Stimulated activated CD4-positive, alpha-beta T cell treated with anti-CD3 and anti-CD28 coated beads, TNF-alpha, amount 100 ng/mL, for 4 hours (primary cell): ENCODE results near the gene MYBPH.
A peak's percentile ranks its signal among the peaks of the same experiment; 100 is the strongest.

Experiments used
- DNase-seq, 3 experiments: peaks; one replicate each; pipeline ENCODE4 v3.0.0-alpha.2; 2020; ENCODE audit warnings: low read depth in 3 of 3

MYBPH gene

DNA sequence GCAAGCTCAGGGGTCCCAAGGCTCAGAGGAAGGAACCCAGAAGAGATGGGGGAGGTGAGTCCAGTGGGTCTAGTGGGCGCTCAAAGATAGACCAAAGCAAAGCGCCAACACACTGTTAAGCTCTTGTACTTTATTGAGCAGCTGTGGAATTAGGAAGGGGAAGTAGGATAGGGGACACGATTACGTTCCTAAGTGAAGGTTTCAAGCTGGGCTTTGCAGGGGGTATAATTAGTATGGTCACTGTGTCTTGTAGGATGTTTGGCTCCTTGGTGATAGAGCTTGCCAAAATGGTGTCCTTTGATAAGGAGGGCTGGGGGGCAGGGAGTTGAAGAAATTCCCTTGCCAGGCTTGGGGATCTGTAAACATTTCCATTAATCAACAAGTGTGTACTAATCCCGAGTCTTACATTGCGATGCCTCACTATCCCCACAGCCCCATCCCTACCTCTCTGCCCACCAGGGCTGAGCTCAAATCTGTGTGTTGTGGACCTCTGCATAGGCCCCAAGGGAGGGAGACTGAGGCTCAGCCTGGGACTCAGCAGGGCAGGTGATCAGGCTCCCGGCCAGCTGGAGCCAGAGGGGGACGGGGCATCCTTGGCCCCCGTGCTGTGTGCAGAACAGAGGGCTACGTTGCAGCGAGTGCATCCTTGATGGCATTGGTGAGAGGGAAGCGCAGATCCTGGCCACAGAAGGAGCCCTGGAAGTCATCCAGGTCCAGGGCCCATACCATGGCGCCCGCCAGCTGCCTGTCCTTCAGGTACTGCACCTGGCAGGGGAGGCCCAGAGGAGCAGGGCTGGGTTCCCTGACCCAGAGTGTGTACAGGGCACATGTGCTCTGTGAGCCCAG, 3.4 kb upstream of the MYBPH start:
- no peak for DNase-seq

DNA sequence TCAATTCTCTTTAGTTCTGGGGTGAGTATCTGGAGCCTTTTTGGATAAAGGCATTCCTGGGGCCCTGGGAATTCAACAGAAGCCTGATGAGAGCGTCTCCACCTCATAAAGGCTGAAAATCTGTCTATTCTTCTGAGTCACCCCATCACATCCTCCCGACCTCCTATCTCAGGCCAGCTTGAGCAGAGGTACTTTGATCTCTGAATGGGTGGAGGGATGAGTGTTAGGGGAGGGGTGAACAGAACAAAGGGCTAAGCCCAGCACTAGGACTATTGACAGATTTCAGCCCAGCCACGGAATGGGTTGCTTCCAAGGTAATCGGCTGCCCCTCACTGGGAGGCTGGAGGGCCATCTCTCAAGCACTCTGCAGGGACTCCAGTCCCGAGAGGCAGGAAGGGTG, 2.5 kb upstream of the MYBPH start:
- DNase-seq: no peak

DNA sequence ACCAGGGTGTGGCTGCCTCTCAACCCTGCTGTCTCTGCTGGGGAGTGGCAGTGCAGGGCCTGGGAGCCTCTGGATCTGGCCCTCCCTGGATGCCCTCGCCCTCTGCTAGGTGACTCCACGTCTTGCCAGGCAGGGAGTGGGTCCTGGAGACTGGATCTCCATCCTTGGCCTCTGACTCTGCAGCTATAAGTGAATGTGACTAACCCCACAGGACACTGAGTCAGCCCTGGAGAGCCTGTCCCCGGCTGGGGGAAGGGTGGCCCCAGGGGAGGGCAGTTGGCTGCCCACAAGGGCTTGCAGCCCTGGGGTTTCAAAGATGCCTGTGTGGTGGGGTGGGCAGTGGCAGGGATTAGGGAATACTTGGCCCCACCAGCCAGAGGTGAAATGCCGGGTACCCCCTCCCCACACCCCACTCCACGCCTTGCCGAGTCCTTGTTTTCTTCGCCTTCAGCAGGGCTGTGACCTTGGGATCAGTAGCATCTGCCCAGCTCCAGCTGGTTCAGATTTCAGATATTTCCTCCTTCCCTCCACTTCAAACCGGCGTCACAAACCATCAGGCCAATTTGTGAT, 1.9 kb upstream of the MYBPH start:
- DNase-seq: no peak

DNA sequence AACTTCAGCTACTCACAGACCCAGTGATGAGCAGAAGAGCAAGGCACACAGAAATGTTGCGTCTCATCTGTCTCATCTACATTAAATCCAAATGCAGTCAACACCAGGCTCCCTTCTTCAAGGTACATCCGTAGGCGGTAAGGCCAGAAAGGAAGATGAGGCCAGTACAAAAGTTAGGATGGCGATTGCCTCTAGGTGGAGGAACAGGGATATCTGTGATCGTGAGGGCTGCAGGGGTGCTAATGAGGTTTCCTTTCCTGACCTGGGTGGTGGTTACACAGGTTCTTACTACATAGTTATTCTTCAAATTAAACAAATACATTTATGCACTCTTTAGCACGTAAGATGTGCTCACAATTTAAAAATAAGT, 1.4 kb upstream of the MYBPH start:
- DNase-seq: no peak

DNA sequence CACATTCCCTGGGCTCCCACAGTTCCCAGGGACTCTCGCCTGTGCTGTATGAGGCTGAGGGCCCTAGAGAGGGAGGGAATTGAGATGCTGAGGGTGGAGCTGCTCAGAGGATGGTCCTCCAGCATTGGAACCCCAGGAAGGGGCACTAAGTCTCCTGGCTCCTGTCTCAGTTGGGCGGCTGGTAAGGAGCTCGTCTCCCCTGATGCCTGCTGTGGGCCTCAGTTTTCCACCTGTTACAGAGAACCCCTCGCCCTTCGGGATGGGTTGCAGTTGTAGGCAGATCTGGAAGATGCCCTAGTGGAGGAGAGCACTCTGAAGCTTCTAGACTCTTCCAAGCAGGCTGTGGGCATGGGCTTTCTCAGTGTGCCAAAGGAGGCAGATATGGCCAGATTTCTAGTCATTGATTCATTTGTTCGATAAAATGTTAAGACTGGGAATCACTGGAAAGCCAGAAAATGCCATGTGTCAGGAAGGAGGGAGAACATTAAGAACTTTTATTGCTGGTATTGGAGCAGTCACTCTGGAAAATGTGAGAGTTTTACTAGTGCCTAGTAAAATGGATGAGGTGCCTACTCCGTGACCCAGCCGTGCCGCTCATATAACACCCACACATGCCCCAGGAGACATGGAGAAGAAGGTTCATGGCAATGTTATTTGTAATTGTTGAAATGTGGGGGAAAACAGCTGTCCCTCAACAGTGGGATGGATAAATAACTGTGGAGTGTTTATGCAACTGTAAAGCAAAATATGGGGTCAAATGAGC, 828 bp upstream of the MYBPH start:
- no peak for DNase-seq

DNA sequence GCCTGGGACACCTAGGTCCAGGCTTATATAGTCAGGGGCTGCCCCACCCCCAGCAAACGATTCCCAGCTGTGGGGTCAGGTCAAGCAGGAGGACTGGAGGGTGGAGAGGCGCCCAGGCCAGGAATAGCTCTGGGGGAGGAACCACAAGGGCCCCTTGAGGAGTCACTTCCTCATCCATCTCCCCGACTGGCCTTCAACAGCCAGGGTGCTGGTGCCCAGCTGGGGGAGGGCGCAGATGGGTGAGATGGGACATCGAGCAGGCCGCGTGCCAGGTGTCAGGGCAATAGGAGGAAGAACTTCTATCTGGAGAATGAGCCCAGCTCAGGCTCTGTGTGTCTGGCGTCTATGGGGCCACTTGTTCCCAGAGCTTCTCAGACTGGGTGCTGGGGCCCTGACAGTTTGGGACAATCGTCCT, 208 bp upstream of the MYBPH start:
- DNase-seq: no peak

DNA sequence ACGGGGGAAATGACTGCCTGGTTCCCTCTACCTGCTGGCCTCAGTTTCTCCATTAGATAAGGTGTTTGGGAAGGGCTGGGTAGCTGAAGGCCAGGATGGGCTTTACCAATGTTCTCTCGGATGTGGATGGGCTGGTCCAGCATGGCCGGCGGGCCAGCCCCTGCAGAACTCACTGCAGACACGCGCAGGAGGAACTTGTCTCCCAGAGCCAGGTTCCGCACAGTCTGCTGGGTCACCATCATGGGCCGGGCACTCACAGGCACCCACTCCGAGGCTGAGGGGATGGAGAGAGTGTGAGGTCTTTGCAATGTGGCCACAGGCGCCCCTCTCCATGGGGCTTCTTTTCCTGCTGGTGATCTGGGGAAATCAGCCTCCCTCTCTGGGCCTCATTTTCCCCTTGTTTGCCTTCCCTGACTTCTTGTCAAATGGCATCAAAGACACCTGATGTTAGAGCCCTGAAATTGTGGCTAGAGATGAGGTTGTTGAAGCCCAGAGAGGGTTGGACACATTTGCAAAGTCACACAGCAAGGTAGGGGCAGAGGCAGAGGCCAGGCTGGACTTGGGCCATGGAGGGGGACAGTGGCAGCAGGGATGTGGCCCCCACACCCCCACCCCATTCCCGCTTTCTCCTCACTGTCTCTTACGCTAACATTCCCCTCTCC, 1.2 kb downstream of the MYBPH start:
- no peak for DNase-seq

DNA sequence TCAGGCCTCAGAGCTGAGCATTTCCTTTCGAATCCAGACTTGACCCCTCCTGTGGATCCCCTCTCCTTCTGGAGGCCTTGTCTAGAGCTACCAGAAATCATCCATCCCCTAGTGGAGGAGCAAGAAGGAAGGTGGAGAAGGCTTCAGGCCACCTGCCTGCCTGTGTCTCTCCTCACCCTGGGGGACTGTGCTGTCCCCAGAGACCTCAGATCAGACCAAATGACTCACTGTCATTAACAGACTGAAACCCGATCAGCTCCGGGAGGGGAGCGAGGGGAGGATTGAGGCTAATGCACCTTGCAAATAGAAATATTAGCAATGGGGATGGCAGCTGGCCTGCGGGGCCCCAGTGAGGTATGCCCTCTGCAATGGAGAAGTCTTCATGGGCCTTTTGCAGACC, 2.1 kb downstream of the MYBPH start:
- DNase-seq: no peak

DNA sequence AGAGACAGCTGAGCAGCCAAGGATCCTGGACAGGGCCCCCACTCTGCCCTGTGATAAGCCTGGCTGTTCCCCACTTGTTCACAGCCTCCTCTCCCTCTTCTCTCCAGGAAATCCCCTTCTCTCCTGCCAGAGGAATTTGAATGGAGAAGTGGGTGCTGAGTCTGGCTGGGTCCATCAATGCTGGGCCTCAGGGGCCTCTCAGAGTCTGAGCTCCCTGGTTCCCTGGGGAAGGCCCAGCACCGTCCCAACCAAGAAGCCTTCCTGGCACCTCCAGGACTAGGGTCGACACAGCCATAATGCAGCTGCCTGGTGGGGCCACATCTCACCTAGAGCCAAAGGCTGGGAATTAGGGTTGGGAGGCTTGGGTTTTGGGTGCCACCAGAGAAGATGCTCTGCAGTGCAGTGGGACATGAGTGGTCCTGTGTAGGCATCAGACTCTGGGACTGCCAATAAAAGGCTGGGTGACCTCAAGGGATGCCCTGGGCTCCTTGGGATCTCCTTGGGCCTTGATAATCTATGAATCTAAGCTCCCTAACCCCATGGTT, 2.5 kb downstream of the MYBPH start:
- no peak for DNase-seq

DNA sequence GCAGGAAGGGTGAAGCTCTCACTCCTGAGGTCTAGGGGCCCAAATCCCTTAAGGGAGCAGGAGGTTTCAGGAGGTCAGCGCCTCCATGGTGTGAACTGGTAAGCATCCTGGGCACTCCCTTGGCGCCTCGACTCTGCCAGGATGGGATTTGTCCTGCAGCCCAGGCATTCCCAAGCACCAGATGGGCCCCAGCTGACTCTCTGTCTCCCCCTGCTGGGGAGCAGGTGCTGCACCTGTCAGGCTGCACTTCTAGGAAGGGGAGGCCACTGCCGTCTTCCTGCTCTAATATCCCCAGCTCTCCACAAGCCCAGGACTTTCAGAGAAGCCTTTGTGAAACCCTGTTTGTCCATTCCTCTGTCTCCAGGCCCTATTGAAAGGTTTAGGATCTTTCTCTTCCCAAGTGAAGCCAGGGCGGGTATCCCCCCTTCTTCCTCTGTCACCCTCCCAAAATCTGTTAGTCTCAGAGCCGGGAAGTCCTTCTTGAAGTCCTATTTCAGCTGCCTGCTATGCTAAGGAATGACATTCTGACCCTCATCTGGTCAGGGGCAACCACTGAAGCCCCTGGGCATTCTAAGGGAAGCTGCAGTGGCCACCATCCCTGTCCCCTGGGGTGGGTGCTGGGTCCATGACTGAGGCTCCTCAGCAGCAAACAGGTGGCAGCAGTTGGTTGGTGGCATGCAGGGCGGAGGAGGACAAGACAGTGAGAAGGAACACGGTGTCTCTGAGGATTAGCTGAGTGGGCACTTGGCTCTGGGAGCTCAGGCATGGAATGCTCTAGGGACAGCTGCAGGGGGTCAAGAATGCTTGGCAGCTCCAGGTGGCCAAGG, 3.2 kb downstream of the MYBPH start:
- peak in 2 of 3 experiments; percentile 12 to 18 for DNase-seq

DNA sequence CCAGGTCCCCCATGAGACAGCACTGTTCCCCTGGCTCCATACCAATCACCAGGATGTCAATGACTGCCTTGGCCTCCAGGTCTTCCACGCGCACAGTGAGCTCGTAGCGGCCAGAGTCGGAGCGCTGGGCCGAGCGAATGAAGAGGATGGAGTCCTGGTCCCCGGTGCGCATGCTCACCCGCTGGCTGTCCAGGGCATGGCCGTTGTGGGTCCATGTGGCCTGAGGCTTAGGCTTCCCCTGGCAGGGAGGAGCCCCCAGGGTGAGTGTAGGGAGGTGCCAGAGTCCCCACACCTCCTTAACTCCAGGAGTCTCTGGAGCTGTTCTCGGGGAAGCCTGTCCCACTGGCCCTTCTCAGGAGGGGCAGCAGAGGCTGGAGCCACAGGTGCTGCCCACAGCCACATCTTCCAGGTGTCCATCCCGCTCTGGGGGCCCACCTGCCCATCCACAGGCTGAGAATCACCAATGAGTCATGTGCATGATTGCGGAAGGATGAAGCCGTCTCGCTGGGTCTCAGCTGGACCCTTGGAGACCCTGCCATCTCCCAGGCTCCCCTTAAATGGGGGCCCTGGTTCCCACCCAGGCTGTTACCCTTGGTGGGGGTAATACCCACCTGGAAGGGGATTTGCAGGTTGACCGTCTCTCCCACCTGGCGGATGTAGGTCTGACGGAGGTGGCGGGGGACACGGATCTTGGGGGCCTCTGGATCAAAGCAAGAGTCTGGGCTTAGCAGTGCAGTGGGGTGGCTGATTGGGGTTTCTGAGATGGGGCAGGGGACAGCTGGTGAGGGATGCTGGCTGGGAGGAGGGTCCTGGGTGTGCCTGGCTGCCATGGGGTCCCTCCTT, 4.1 kb downstream of the MYBPH start:
- DNase-seq: no peak

DNA sequence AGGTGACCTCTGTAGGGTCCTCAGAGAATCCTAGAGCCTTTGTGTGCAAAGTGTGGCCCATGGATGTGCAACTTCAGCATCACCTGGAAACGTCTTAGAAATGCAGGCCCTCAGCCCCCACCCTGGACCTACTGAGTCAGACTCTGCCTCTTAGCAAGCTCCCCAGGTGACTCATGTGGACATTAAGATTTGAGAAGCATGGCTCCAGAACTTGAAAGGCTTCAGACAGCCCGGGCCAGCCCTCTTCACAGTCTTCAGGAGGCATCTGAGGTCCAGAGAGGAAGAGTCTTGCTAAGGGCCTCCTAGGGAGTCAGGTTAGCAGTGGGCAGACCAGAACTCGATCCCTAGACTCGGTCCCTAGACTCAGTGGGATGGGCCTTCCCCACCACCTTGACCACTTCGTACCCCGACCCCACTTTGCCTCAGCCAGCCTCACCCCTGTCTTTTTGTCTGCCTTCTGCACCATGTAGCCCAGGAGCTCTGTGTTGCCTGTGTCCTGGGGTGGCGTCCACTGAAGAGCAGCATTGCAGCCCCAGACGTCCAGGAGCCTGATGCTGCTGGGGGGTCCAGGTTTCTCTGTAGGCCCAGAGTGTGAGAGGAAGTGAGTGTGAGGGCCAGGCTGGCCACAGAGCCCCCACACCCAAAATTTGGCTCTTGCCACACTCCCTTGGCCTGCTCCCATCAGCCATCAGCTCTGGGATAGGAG, 4.8 kb downstream of the MYBPH start:
- DNase-seq: no peak

DNA sequence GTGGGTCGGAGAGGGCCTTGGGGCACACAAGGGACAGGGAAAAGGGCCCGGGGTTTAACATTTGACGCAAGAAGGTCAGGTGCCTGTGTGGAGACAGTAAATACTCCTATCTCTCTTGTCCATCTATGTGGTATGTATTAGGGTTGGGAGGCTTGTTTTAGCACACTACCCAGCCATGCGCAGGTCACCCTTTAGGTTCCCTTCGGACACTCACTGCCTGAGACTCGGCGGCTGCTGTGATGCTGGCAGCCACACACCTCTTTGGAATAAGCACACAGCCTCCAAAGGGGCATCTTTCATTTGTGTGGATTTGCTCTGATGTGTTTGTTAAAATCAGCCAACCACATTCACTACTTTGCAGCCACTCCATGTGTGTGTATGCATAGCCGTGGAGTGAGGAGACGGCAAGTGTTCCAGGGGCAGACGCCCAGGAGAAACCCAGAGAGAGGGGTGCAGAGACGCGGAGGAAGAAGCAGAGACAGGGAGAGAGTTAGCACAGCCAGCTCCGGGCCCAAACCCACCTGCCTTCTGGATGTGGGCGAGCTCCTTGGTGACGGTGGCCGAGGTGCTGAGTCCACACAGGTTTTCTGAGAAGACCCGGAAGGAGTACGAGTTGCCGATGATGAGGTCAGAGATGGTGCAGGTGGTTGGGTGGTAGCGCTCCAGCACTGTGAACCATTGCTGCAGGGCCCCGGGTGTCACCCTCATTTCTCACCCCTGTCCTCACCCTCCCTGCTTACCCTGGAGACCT, 5.7 kb downstream of the MYBPH start:
- DNase-seq: no peak

DNA sequence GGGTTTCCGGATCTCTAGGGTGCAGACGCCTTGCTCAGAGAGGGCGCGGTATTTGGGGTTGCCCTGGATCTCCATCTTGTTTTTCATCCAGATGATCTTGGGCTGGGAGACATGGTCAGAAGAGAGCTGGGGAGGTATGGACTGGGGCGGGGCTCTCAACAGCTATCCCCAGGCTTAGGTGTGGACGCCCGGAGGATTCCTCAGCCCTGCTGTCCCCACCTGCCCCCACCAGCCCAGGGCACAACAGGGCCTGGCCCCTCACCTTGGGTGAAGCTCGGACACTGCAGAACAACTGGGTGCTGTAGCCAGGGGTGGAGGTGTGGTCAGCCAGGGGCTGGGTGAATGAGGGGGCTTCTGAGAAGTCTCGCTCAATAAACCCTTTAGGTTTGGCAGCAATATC, 6.6 kb downstream of the MYBPH start:
- DNase-seq: no peak

DNA sequence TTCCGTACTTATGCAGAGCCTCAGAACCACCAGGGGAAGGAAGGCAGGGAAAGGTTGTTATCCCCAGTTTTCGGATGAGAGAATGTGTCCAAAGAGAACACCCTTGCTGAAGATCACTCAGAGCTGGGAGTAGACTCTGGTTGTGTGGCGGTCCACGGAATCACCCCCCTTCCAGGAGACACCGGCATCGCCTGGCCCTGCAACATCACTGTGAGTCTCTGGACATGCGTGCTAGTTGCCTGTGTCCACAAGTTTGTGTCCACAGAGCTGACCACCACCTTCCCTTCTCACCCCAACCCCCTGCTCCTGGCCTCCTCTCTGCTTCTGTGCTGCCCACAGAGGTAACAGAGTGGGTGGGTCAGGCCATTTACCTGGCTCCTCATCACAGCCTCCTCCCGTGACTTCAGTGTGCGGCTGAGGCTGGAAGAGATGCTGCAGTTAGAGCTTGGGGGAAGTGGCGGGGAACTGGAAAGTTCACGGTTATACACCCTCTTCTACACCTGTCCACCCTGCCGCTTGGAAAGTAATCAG, 7.3 kb downstream of the MYBPH start:
- DNase-seq: no peak

DNA sequence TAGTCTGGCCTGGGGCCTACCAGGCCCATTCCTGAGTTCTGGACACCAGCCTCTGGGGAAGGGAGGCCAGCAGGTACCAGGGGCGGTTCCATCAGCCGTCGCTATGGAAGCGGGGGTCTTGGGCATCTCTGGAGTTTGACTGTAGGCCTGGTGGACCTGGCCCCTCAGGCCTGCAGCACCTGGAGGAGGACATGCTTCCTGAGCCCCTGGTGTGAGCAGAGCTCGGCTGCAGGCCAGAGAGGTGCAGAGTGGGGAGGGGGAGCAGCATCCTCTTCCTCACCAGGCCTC, 7.8 kb downstream of the MYBPH start:
- no peak for DNase-seq

DNA sequence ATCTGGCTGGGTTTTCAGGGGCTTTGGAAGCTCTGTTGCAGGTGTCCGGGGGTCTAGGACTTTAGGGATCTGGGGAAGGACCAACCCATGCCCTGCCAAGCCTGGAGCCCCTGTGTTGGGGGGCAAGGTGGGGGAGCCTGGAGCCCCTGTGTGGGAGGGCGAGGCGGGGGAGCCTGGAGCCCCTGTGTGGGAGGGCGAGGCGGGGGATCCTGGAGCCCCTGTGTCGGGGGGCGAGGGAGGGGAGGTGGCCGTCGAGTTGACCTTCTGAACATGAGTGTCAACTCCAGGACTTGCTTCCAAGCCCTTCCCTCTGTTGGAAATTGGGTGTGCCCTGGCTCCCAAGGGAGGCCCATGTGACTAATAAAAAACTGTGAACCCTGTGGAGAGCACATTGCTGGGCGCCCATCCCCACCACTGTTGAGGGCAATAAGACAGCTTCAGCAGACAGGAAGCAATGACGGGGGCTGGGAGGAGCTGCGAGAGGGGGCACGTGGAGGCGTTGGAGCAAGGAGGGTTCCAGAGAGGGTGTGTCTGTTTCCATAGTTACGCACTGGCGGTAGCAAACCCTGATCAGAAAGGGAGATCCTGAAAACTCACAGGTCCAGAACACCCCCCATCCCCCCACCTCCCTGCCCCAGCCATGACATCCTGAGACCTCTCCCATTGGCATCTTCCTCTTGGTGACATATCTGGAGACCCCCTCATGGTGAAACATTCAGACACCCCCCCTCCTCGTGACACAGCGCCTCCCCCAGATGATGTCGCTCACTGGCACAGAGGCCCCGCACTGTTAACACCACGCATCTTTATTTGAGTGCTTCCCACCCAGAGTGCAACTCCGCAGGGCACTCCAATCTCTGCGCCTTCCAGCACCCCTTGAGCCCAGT, 8.4 kb downstream of the MYBPH start:
- no peak for DNase-seq
